Endothelial cell (in vitro differentiated cells): ENCODE results near the gene TMEM242. TPM values are rescaled to one million over a fixed set of nuclear protein-coding genes. Genes with fewer than 3 reads are reported as not detected.
A peak's percentile ranks its signal among the peaks of the same experiment; 100 is the strongest.

ENCODE experiments used
- DNase-seq: peaks from one replicate; pipeline ENCODE4 v3.0.0; 2021; ENCODE audit warnings: low spot score
- H3K27ac Mint-ChIP-seq: one replicate; pipeline ENCODE4 v1.8.0; 2021; ENCODE audit warnings: mixed read lengths, inconsistent platforms; ENCODE audit not compliant: unreplicated experiment
- H3K27me3 Mint-ChIP-seq: one replicate; pipeline ENCODE4 v1.8.0; 2021; ENCODE audit warnings: mild to moderate bottlenecking, moderate library complexity, mixed read lengths, inconsistent platforms; ENCODE audit not compliant: unreplicated experiment
- H3K36me3 Mint-ChIP-seq: one replicate; pipeline ENCODE4 v1.8.0; 2021; ENCODE audit warnings: mild to moderate bottlenecking, low read depth, mixed read lengths, inconsistent platforms; ENCODE audit not compliant: unreplicated experiment
- H3K4me1 Mint-ChIP-seq: one replicate; pipeline ENCODE4 v1.8.0; 2021; ENCODE audit warnings: mild to moderate bottlenecking, mixed read lengths, inconsistent platforms; ENCODE audit not compliant: unreplicated experiment
- H3K4me3 Mint-ChIP-seq: one replicate; pipeline ENCODE4 v1.8.0; 2021; ENCODE audit warnings: mild to moderate bottlenecking, mixed read lengths, inconsistent platforms; ENCODE audit not compliant: unreplicated experiment
- H3K9me3 Mint-ChIP-seq: one replicate; pipeline ENCODE4 v1.8.0; 2021; ENCODE audit warnings: mixed read lengths, inconsistent platforms; ENCODE audit not compliant: unreplicated experiment
- CTCF ChIP-seq: fragments of 200-600 bp; sonication (generic); IDR thresholded peaks from one replicate; pipeline ENCODE4 v1.5.0; 2021; ENCODE audit warnings: antibody characterized with exemption; ENCODE audit not compliant: unreplicated experiment
- total RNA-seq: library from RNA; stranded (reverse); fragmentation: NEBNext Ultra II Directional; extraction: Animal tissue kit (Norgen Biotek cat#: 25700); gene quantifications from one replicate; pipeline ENCODE4 v1.2.1, GENCODE V29; 2021; ENCODE audit not compliant: unreplicated experiment

Gene TMEM242
- total RNA-seq, 1 donor from 2014 or later = 10.8 TPM

- H3K9me3 Mint-ChIP-seq = no peaks in the 10 kb centered on the region
Measured at GRCh38 chr6:157293780-157294179, 29.5 kb downstream of the TMEM242 start.

GRCh38 chr6:157292202-157292601 lies 31.1 kb downstream of the TMEM242 start:
- Mint-ChIP-seq H3K4me3 (no peak overlapping the region), H3K27me3 (peaks cover 5% of the 10 kb centered on the region), H3K36me3 (peaks cover 5% of the 10 kb centered on the region), H3K27ac (no peak overlapping the region), H3K9me3 (no peaks in the 10 kb centered on the region), H3K4me1 (peaks cover 33% of the 10 kb centered on the region)
- no peak for TF ChIP-seq CTCF
- DNase-seq = no peak

More at GRCh38 chr6:157293780-157294179, 29.5 kb downstream of the TMEM242 start:
- no peak for DNase-seq
- H3K36me3 Mint-ChIP-seq = peaks cover 5% of the 10 kb centered on the region
- no peak overlapping the region for H3K4me3 Mint-ChIP-seq
- peaks cover 33% of the 10 kb centered on the region for H3K4me1 Mint-ChIP-seq
- H3K27ac Mint-ChIP-seq = no peak overlapping the region
- H3K27me3 Mint-ChIP-seq = peaks cover 2% of the 10 kb centered on the region
- TF ChIP-seq CTCF = no peak

- no peak for TF ChIP-seq CTCF
- no peak overlapping the region for H3K27ac Mint-ChIP-seq
- H3K4me3 Mint-ChIP-seq = no peak overlapping the region
- H3K9me3 Mint-ChIP-seq = no peaks in the 10 kb centered on the region
- peaks cover 6% of the 10 kb centered on the region for H3K27me3 Mint-ChIP-seq
- peaks cover 9% of the 10 kb centered on the region for H3K36me3 Mint-ChIP-seq
- no peak for DNase-seq
- H3K4me1 Mint-ChIP-seq = peaks cover 33% of the 10 kb centered on the region
Measured at GRCh38 chr6:157291356-157291755, 32.0 kb downstream of the TMEM242 start.

- peaks cover 11% of the 10 kb centered on the region for H3K36me3 Mint-ChIP-seq
- no peak overlapping the region for H3K27ac Mint-ChIP-seq
- DNase-seq = no peak
- peaks cover 6% of the 10 kb centered on the region for H3K27me3 Mint-ChIP-seq
- H3K4me1 Mint-ChIP-seq = peaks cover 33% of the 10 kb centered on the region
- TF ChIP-seq CTCF = no peak
- H3K4me3 Mint-ChIP-seq = peak overlapping the region; percentile 33
- no peaks in the 10 kb centered on the region for H3K9me3 Mint-ChIP-seq
Measured at GRCh38 chr6:157290797-157291196, 32.5 kb downstream of the TMEM242 start.

GRCh38 chr6:157289764-157290163 lies 33.6 kb downstream of the TMEM242 start:
- Mint-ChIP-seq H3K4me1 (peaks cover 34% of the 10 kb centered on the region), H3K9me3 (no peaks in the 10 kb centered on the region), H3K4me3 (no peak overlapping the region), H3K27me3 (peaks cover 7% of the 10 kb centered on the region), H3K36me3 (peaks cover 13% of the 10 kb centered on the region), H3K27ac (no peak overlapping the region)
- TF ChIP-seq CTCF = no peak
- DNase-seq = no peak
